ENCODE data around the gene PHLDB3.

DNA sequence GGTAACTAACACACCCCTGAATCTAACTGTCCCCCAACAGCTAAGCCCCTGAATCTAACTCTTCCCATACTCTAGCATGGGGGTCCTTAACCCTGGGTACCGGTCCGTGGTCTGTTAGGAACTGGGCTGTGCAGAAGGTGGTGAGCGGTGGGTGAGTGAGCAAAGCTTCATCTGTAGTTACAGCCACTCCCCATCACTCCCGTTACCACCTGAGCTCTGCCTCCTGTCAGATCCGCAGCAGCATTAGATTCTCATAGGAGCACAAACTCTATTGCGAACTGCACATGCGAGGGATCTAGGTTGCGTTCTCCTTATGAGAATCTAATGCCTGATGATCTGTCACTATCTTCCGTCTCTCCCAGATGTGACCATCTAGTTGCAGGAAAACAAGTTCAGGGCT lies 6.2 kb upstream of the PHLDB3 start:
- TF ChIP-seq, protein P1, sequence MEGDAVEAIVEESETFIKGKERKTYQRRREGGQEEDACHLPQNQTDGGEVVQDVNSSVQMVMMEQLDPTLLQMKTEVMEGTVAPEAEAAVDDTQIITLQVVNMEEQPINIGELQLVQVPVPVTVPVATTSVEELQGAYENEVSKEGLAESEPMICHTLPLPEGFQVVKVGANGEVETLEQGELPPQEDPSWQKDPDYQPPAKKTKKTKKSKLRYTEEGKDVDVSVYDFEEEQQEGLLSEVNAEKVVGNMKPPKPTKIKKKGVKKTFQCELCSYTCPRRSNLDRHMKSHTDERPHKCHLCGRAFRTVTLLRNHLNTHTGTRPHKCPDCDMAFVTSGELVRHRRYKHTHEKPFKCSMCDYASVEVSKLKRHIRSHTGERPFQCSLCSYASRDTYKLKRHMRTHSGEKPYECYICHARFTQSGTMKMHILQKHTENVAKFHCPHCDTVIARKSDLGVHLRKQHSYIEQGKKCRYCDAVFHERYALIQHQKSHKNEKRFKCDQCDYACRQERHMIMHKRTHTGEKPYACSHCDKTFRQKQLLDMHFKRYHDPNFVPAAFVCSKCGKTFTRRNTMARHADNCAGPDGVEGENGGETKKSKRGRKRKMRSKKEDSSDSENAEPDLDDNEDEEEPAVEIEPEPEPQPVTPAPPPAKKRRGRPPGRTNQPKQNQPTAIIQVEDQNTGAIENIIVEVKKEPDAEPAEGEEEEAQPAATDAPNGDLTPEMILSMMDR (IDR thresholded peaks at IDR 0.05), result no peak
- TF ChIP-seq EP300 (IDR thresholded peaks at IDR 0.05) (no peak), POLR2A (IDR thresholded peaks at IDR 0.05) (no peak)

All from sigmoid colon (tissue), 4 donors.